ENCODE measurements around the gene KLHDC9.

GRCh38 chr1:161077426-161077825, 20.7 kb upstream of the KLHDC9 start:
- TF ChIP-seq CTCF (conservative IDR thresholded peaks at IDR 0.05 in 1 of 2, IDR thresholded peaks at IDR 0.05 in 1 of 2; ENCODE audit: extremely low read depth in 1 of 2, insufficient read depth in 1 of 2, low read depth in 1 of 2, low read length in 2 of 2) (no peak), EZH2 (IDR thresholded peaks at IDR 0.05; ENCODE audit: borderline replicate concordance, low read length) (no peak)
